GM08714 (cell line): ENCODE measurements around the gene COL23A1.

Source experiments
- H3K4me3 ChIP-seq: fragments of 200-500 bp; sonication (Bioruptor generic); 2 replicates; pipeline ENCODE4 v1.5.1; 2014; ENCODE audit warnings: mild to moderate bottlenecking, low read length, inconsistent platforms
- ZNF274 ChIP-seq: IDR thresholded peaks from 2 replicates; pipeline ENCODE4 v1.6.1; 2012; ENCODE audit warnings: mild to moderate bottlenecking, low read depth, low read length

Gene COL23A1

DNA sequence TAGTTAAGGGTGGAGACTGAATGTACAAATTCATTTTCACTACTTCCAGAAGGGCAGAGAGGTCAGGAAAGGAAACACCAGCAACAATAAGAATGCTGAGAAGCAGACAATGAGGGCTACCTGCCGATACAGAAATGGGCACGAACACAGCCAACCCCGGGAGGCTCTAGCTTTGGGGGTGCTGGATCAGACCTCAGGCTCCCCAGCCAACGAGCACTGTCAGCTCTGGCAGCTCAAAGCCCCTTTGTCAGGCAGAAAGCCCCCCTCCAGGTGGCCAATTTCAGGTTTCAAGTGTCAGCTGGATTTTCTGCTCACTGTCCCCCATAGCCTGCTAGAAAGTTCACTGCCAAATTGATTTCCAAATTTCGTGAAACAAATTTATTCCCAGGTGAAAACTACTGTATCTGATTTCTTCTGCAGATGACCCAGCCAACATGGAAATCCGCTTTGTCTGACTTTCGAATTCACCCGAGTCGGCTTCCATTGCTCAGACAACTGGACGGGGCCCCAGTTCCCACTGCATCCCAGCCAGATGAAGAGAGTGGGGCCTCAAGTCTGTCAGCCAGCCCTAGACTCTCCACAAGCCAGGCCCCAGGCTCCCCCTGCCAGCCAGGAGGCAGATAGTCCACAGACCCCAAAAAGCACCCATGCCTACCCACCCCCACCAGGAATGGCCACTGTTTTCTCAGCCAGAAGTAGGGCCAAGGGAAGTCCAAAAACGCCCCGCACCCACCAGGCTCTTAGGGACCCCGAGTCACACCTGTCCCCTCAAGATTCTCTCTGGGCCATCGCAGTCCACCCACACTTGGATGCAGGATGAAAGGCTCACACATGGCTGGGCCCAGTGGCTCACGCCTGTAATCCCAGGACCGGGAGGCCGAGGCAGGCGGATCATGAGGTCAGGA is 261.1 kb downstream of the COL23A1 start:
- no peak for TF ChIP-seq ZNF274
- H3K4me3 ChIP-seq, result no peak overlapping the region

DNA sequence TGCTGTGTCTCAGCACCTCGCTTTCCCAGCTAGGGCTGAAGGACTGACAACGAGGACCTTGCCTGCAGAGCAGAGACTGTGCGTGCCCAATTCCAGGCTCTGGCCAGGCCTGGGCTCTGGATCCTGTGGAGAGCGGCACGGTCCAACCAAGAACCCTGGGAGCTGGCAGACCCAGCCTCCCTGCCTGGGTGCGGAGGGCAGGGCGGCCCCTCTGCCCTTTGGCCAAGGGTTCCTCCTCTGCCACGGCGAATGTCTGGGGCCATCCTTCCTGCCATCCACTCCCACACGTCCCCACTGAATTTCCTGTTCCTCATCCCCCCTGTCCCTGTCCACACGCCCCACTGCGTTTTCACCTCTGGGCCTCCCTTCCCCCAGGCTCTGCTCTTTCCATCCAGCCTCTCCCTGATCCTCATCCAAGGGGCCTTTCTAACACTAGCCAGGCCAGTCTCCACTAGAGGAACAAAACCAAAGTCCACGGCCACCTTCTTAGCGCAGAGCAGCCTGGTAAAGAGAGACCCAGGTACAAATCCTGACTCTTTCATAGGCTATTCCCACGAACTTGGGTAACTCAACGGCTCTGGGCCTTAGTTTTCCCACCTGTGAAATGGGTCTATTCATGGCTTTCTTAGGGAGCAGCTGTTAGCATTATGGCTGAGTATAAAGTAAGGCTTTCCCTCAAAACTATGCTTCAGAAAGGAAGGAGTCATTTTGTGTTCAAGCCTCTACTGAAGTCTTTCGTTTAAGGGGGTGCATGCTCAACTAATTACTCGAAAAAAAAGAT is 262.1 kb downstream of the COL23A1 start:
- no peak for TF ChIP-seq ZNF274
- no peak overlapping the region for H3K4me3 ChIP-seq

DNA sequence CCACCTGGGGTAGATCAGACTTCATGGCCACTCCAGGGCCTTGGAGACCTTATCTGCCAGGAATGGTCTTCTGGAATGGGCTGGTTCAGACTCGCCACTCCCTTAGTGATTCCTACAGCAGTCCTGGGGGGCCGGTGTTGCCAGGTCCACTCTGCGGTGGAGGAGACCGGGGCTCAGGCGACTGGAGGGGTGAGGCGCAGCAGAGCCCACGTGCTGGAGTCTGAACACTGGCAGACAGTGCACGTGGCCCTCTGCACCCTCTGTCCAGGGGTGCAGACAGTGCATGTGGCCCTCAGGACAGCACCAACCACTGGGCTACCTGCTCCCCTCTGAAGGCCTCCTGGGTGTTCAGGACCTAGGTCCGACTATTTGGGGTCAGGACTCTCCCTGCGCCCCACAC is 262.7 kb downstream of the COL23A1 start:
- TF ChIP-seq ZNF274, result no peak
- no peak overlapping the region for H3K4me3 ChIP-seq

DNA sequence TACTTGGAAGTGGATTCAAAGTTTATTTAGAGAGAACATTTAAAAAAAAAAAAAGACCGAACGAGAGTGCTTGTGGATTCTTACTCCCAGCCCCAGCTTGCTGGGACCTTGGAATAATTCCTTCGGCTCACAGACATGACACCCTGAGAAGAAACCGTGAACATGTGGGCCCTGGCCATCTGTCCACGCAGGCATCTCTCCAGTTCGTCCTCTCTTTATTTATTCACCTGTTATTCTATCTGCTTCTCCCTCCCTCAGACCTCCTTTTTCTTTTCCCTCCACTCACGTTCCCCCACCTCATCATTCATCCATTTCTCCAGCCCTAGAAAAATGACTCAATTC is 263.8 kb downstream of the COL23A1 start:
- no peak overlapping the region for H3K4me3 ChIP-seq
- TF ChIP-seq ZNF274, result no peak

DNA sequence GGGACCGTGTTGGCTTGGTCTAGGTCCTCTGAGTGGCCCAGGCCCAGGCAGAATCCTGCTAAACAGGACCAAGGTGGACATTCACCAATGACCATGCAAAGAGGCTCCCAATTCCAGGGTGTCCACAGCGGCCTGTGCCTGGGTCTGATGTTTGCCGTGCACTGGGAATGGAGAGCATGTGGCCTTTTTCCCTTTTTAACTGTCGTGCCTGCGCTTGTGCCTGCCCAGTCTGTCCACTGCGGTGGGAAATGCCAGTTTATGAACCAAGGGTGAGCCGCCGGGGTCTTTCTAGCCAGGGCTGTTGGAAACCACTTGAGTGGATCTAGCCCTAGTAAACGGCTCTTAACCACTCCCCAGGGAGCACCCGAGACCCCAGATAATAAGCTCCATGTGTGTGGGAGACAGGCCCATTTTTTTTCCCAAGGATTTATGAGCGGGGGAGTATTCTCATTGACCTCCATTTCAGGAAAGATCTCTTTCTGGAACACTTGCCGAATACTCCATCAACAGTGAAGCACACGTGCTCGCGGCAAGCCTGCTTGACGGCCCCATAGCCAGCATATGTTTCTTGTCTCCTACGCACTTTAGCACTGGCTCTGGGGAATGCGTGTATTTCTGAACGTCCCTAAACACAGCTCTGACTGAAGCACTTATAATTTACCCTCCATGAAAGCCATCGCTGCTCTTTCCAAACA is 264.4 kb downstream of the COL23A1 start:
- TF ChIP-seq ZNF274, result no peak

DNA sequence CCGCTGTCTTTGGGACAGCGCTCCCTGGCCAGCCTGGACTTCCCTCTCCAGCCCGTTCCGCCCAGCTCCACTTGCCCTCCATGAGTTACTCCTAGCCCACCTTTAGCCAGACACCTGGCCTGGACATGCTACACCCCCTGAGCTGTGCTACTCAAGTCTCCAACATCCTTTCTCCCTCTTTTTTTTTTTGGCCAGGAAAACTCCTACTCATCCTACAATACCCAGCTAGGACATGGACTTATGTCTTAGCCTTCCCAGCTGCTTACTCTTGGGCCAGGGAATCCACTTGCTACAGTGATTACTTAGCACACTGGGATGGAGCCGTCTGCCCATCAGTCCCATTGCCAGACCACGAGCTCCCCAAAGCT is 264.9 kb downstream of the COL23A1 start:
- H3K4me3 ChIP-seq, result no peak overlapping the region
- no peak for TF ChIP-seq ZNF274

More for the DNA sequence above, 264.4 kb downstream of the COL23A1 start:
- no peak overlapping the region for H3K4me3 ChIP-seq

DNA sequence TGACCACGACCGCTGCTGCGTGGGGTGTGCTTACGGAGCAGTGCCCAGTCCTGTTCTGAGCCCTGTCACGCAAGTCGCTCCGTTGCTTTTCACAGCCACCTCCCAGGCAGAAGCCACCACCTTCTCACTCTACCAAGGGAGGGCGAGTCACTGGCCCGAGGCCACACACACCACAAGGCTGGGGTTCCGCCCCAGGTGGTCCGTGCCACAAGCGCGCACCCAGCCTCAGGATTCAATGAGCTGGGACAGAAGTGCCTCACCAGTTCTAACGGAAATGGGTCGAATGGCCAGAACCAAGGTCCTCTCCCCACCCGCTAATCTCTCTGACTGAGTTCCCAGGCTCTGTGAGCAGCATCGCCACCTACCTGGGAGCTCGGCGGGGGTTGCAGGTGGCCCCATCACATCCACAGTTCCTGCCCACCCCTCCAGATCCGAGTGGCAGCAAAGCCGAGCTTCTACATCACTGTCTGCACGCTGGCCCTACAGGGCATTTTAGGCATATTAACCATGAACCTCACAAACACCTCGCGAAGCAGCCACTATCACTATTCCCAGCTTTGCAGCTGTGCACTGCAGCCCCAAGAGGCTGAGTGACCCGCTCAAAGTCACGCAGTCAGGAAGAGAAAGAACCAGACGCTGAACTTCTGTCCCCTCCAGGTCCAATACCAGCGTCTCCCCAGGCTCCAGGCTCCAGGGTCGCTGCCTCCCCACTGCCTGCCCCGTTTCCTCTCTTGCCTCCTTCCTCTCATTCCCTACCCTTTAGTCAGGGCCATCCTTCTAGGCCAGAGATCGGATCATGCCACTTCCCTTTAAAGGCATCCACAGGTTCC is 265.5 kb downstream of the COL23A1 start:
- H3K4me3 ChIP-seq, result no peak overlapping the region; the same call in 1 of the 2 replicates
- no peak for TF ChIP-seq ZNF274

DNA sequence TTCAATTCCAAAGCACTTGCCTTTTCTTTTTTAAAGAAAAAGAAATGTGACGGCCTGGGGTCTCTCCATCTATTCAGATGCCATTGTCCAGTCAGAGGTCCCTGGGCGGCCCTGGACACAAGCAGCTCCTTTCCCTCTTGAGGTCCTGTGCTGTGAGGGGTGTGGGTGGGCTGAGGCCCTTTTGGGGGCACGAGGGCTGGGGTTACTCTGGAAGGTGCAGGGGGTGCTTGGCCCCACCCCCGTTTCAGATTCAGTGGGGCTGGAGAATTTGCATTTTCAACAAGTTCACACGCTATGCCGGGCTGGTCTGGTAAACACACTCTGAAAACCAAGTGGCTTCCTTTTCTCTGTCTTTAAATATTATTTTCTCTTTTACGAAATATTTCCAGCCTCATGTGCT is 266.2 kb downstream of the COL23A1 start:
- peak overlapping the region; percentile 54; the same call in 1 of the 2 replicates for H3K4me3 ChIP-seq
- TF ChIP-seq ZNF274, result no peak

DNA sequence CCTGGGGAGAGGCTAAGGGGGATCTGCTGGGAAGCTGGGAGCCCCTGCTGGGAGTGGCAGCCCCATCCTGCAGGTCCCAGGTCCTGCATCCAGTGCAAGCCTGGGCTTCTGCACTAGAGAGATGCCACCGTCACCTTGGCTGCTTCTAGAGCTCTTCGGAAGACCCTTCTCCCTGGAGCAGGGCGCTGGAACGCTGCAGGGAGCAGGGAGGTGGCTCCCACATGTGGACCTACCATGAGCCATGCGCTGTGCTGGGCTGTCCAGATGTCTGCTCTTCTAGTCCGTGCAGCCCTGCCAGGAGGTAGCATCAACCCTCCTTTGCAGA is 266.7 kb downstream of the COL23A1 start:
- peak overlapping the region; percentile 54; the same call in 1 of the 2 replicates for H3K4me3 ChIP-seq
- no peak for TF ChIP-seq ZNF274

DNA sequence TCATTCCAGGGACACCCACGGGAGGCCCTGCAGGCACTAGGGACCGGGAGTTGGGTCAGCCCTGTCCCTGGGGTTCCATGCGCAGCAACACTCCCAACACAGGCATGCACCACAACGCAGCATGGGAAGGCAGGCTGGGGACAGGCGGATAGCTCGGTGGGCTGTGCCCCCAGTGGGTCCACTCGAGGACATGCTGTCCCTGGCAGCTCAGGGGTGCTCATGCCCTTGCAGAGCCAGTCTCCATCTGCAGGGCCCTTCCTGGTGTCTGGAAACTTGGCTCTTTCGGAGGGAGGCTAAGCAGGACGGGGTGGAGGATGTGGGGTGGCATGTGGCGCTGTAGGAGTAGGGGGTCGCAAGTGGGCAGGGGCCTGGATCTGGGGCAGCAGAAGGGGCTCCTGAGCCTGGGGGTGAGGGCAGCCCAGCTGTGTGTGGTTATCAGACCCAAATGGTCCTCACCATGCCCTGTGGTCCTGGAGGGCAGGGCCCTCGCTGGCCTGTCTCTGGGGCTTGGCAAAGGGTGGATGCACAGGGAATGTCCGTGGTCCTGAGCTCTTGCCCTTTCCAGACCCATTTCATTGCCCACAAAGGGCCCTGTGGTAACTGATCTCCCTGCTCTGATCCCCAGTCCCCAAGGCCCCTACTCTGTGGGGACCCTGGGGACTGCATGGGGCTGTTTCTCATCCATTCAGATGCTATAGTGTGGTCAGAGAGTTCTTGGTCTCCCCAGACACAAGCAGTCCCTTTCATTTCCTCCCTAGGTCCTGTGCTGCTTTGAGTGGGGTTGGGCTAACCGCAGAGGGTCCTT is 267.3 kb downstream of the COL23A1 start:
- TF ChIP-seq ZNF274, result no peak
- peak overlapping the region; percentile 54; the same call in 1 of the 2 replicates for H3K4me3 ChIP-seq

DNA sequence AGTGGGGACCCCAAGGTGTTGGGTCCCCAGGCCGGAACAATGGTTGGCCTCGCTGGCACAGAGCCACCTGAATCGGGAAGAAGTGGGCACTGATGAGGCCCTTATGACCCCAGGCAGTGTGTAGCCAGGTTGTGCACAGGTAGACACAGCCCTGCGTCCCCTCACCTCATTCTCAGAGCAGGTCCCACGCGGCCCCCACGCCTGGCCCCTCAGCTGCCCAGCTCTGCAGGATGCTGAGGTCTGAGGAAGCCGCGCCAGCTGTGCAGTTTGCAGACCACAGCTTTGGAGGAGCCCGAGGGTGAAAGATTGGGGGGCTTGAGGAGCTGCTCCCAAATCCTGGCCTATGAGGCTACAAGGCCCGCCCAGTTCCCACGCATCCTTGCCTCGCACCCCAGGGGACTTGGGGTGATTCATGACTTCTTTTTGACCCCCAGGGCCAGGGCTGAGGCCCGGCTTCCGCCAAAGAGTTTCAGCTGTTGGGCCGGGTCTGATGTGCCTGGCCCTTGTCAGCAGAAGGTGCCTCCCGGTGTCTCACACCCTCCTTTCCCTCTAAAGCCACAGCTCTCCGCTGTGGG is 269.8 kb downstream of the COL23A1 start:
- no peak for TF ChIP-seq ZNF274
- no peak overlapping the region for H3K4me3 ChIP-seq

DNA sequence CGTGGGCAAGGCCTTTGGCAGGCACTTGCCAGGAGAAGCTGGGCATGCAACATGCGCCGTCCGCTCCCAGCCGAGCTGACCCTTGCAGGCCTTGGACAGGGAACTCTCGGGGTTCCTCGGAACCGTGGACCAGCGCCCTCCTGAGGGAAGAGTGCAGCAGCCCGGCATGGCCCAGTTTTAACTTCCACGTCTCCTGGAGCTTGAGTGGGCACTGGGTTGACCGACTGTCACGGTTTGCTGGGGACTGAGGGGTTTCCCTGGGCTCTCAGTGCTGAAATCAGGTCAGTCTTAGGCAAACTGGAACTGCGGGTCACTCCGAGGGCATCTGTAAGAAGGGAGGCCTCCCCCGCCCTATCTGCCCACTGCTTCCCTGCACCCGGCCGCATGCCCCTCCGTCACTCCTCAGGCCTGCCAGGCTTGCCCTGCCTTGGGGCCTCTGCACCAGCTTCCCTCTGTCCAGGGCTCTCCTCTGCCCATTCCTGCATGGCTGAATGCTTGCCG is 270.6 kb downstream of the COL23A1 start:
- no peak overlapping the region for H3K4me3 ChIP-seq
- no peak for TF ChIP-seq ZNF274
